Measurements from ENCODE around the gene ZNF579.

ZNF579 gene

GRCh38 chr19:55580628-55581144, at the start of gene ZNF579:
ZNF579 (minus strand) TSS chr19:55580848; CDS start chr19:55579639, 1,209 bp downstream.
- Histone ChIP-seq H3K9ac (ENCODE audit: low read depth, low read length) (peak within 1 kb of the TSS; percentile 79), H3K9me3 (ENCODE audit: control insufficient read depth, insufficient read depth, low read length) (no peaks in the 10 kb centered on the region), H3K4me3 (ENCODE audit: low read depth, low read length) (peak within 1 kb of the TSS; percentile 86), H3K36me3 (ENCODE audit: control insufficient read depth, insufficient read depth, low read length) (peaks cover 21% of the 10 kb centered on the region), H3K4me1 (ENCODE audit: control insufficient read depth, insufficient read depth, low read length) (peaks cover 5% of the 10 kb centered on the region), H3K27me3 (ENCODE audit: control insufficient read depth, insufficient read depth, low read length) (no peaks in the 10 kb centered on the region)

DNA sequence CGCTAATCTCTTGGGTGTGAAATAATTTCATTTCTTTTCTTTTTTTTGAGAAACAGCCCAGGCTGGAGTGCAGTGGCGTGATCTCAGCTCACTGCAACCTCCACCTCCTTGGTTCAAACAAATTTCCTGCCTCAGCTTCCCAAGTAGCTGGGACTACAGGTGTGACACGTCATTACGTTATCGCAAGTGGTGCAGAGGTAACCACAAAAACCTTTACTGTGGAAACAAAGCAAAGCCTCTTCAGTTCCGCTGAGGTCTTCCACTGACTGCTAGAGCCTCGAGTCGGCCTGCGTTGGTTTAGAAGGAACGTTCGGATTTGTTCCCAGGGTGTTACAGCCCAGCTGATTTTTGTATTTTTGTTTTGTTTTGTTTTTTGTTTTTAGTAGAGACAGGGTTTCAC, 45.7 kb upstream of the ZNF579 start:
- no peaks in the 10 kb centered on the region for H3K27me3 ChIP-seq (ENCODE audit: control insufficient read depth, insufficient read depth, low read length)
- H3K9ac ChIP-seq (ENCODE audit: low read depth, low read length): no peak overlapping the region
- no peaks in the 10 kb centered on the region for H3K36me3 ChIP-seq (ENCODE audit: control insufficient read depth, insufficient read depth, low read length)
- no peaks in the 10 kb centered on the region for H3K9me3 ChIP-seq (ENCODE audit: control insufficient read depth, insufficient read depth, low read length)
- H3K4me1 ChIP-seq (ENCODE audit: control insufficient read depth, insufficient read depth, low read length): no peaks in the 10 kb centered on the region
- H3K4me3 ChIP-seq (ENCODE audit: low read depth, low read length): no peak overlapping the region

DNA sequence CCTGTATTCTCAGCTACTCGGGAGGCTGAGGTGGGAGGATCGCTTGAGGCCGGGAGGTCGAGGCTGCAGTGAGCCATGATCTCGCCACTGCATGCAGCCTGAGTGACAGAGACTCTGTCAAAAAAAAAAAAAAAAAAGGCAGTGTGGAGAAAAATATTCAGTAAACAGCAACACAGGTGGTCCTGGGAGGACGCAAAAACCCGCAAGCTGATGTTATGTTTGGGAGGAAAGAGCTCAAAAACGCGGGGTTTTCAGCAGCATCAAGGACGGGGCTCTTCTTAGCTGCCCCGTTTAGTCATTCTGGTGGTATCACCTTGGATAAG, 44.3 kb upstream of the ZNF579 start:
- Histone ChIP-seq H3K9me3 (ENCODE audit: control insufficient read depth, insufficient read depth, low read length) (no peaks in the 10 kb centered on the region), H3K4me3 (ENCODE audit: low read depth, low read length) (peak overlapping the region; percentile 64), H3K36me3 (ENCODE audit: control insufficient read depth, insufficient read depth, low read length) (peaks cover 4% of the 10 kb centered on the region)

DNA sequence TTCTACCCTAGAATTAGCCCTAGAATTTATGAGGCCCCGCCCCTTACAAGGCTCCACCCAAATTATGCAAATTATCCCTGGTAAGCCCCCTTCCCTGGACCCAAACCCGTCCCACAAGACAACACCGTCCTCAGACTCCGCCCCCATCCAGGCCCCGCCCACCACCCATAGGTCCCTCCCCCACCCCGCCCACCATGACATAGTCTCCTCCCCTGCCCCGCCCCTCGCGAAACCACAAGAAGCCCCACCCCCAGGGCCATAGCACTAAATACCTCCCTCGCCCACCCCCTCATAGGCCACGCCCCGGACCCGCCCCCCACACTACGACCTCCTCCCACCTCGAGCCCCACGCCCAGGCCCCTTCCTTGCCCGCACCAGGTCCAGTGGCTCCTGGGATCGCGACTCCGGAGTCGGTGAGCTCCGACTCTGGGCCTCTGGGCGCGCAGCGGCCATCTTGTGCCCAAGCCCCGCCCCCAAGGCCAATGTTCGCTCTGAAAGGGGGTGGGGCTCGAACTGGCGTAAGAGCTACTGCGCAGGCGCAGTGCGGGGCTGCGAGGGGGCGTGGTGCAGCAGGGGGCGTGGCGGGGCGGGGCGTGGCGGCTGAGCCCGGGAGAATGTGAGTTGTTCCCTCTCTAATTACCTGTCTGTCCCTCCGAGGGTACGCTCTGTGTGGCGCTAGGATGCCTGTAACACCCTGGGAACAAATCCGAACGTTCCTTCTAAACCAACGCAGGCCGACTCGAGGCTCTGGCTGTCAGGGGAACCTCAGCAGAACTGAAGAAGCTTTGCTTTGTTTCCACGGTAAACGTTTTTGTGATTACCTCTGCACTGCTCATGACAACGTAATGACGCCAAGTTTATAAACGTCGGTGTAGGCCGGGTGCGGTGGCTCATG, 43.7 kb upstream of the ZNF579 start, which contains the start of gene ZNF784:
Gene ZNF784, minus strand, starts transcription at position 458 of the 895 bp plus-strand sequence. Its CDS starts 5 bp downstream, at position 453.
- Histone ChIP-seq H3K27me3 (ENCODE audit: control insufficient read depth, insufficient read depth, low read length) (no peaks in the 10 kb centered on the region), H3K9ac (ENCODE audit: low read depth, low read length) (peak within 1 kb of the TSS; percentile 79), H3K4me3 (ENCODE audit: low read depth, low read length) (peak within 1 kb of the TSS; percentile 64), H3K4me1 (ENCODE audit: control insufficient read depth, insufficient read depth, low read length) (no peaks in the 10 kb centered on the region), H3K36me3 (ENCODE audit: control insufficient read depth, insufficient read depth, low read length) (peaks cover 4% of the 10 kb centered on the region), H3K9me3 (ENCODE audit: control insufficient read depth, insufficient read depth, low read length) (no peaks in the 10 kb centered on the region)

More for the DNA sequence above, 44.3 kb upstream of the ZNF579 start:
- no peaks in the 10 kb centered on the region for H3K4me1 ChIP-seq (ENCODE audit: control insufficient read depth, insufficient read depth, low read length)
- no peak overlapping the region for H3K9ac ChIP-seq (ENCODE audit: low read depth, low read length)
- H3K27me3 ChIP-seq (ENCODE audit: control insufficient read depth, insufficient read depth, low read length): no peaks in the 10 kb centered on the region

GRCh38 chr19:55623561-55623960, 42.9 kb upstream of the ZNF579 start:
- Histone ChIP-seq H3K4me3 (ENCODE audit: low read depth, low read length) (peak overlapping the region; percentile 15), H3K9me3 (ENCODE audit: control insufficient read depth, insufficient read depth, low read length) (no peaks in the 10 kb centered on the region), H3K36me3 (ENCODE audit: control insufficient read depth, insufficient read depth, low read length) (peaks cover 4% of the 10 kb centered on the region), H3K27me3 (ENCODE audit: control insufficient read depth, insufficient read depth, low read length) (no peaks in the 10 kb centered on the region), H3K4me1 (ENCODE audit: control insufficient read depth, insufficient read depth, low read length) (no peaks in the 10 kb centered on the region), H3K9ac (ENCODE audit: low read depth, low read length) (no peak overlapping the region)

DNA sequence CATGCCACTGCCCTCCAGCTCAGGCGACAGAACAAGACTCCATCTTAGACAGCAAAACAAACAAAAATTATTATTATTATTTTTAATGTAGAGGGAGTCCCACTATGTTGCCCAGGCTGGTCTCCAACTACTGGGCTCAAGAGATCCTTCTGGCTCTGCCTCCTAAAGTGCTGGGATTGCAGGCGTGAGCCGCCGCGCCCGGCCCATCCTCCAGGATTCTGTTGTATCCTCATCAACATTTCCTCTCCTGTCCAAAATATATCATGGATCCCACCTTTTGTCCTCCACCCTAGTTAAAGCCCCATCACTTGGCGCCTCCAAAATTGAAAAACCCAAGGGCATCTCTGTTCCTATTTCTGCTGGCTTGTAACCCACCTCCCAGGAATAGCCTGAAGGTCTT, 42.5 kb upstream of the ZNF579 start:
- Histone ChIP-seq H3K4me3 (ENCODE audit: low read depth, low read length) (no peak overlapping the region), H3K9ac (ENCODE audit: low read depth, low read length) (no peak overlapping the region), H3K36me3 (ENCODE audit: control insufficient read depth, insufficient read depth, low read length) (peaks cover 4% of the 10 kb centered on the region), H3K27me3 (ENCODE audit: control insufficient read depth, insufficient read depth, low read length) (no peaks in the 10 kb centered on the region), H3K4me1 (ENCODE audit: control insufficient read depth, insufficient read depth, low read length) (no peaks in the 10 kb centered on the region), H3K9me3 (ENCODE audit: control insufficient read depth, insufficient read depth, low read length) (no peaks in the 10 kb centered on the region)

GRCh38 chr19:55622242-55622969, 41.8 kb upstream of the ZNF579 start:
- H3K9ac ChIP-seq (ENCODE audit: low read depth, low read length): no peak overlapping the region
- no peaks in the 10 kb centered on the region for H3K9me3 ChIP-seq (ENCODE audit: control insufficient read depth, insufficient read depth, low read length)
- H3K27me3 ChIP-seq (ENCODE audit: control insufficient read depth, insufficient read depth, low read length): no peaks in the 10 kb centered on the region
- no peaks in the 10 kb centered on the region for H3K4me1 ChIP-seq (ENCODE audit: control insufficient read depth, insufficient read depth, low read length)
- H3K4me3 ChIP-seq (ENCODE audit: low read depth, low read length): no peak overlapping the region
- peaks cover 4% of the 10 kb centered on the region for H3K36me3 ChIP-seq (ENCODE audit: control insufficient read depth, insufficient read depth, low read length)

DNA sequence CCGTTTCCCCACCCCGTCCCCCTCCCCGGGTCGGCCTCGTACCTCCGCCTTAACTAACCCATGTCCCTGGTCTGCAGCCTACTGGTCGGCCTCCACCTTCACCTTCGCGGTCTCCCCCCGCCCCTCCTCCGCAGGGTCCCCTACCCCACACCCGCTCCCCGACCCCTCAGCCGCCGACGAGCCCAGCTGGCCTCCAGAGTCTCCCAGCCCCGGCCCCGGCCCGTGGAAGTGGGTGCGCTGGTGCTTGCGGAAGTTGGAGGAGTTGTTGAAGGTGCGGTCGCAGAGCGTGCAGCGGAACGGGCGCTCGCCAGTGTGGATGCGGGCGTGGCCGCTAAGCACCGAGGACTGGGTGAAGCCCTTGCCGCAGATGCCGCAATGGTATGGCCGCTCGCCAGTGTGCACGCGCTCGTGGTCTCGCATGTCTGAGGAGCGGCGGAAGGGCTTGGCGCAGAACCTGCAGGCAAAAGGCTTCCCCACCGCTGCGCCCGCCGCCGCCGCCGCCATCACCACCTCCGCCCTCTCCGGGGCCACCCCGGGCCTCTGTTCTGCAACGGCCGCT, 41.1 kb upstream of the ZNF579 start:
- H3K9ac ChIP-seq (ENCODE audit: low read depth, low read length): no peak overlapping the region
- H3K4me1 ChIP-seq (ENCODE audit: control insufficient read depth, insufficient read depth, low read length): no peaks in the 10 kb centered on the region
- no peak overlapping the region for H3K4me3 ChIP-seq (ENCODE audit: low read depth, low read length)
- no peaks in the 10 kb centered on the region for H3K9me3 ChIP-seq (ENCODE audit: control insufficient read depth, insufficient read depth, low read length)
- peaks cover 4% of the 10 kb centered on the region for H3K36me3 ChIP-seq (ENCODE audit: control insufficient read depth, insufficient read depth, low read length)
- H3K27me3 ChIP-seq (ENCODE audit: control insufficient read depth, insufficient read depth, low read length): no peaks in the 10 kb centered on the region

- H3K9ac ChIP-seq (ENCODE audit: low read depth, low read length): no peak overlapping the region
- no peaks in the 10 kb centered on the region for H3K27me3 ChIP-seq (ENCODE audit: control insufficient read depth, insufficient read depth, low read length)
- H3K4me3 ChIP-seq (ENCODE audit: low read depth, low read length): no peak overlapping the region
- no peaks in the 10 kb centered on the region for H3K9me3 ChIP-seq (ENCODE audit: control insufficient read depth, insufficient read depth, low read length)
- peaks cover 7% of the 10 kb centered on the region for H3K36me3 ChIP-seq (ENCODE audit: control insufficient read depth, insufficient read depth, low read length)
- no peaks in the 10 kb centered on the region for H3K4me1 ChIP-seq (ENCODE audit: control insufficient read depth, insufficient read depth, low read length)
These were observed 40.6 kb upstream of the ZNF579 start for GRCh38 chr19:55621205-55621672.

DNA sequence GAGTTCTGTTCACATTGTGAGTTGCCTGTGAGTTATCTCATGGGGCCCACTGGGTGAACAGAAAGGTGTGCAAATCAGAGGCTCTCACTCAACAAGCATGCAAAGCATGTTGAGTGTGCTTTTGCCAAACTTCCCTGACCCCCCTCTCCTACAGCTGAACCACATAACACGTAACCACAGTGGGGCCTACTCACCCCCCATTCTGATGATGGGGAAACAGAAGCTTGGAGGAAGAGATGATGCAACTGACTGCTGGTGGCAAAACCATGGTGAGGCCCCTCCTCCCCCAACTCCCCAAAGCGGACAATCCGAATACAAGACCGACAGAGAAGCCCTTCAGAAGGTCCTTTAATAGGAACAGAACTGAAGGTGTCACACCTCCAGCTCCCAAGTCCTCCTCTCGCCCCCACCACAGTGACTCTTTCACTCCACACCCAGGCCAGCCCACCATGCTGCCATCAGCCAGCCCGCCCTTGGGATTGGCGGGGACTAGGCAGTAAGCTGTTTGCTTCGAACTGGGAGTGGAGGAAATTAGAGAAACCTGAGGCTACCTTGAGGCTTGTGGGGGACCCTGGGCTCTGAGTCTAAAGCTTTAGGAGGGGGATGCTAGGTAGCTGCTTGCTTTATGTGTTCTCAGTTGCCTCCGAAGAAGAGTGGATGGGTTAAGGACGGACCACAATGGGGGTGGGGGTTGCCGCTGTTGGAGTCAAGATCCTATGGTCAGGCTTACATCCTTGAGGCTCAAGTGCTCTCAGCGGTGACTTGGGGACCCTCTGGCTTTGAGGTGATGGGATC, 40.0 kb upstream of the ZNF579 start:
- no peak overlapping the region for H3K9ac ChIP-seq (ENCODE audit: low read depth, low read length)
- no peaks in the 10 kb centered on the region for H3K27me3 ChIP-seq (ENCODE audit: control insufficient read depth, insufficient read depth, low read length)
- no peaks in the 10 kb centered on the region for H3K9me3 ChIP-seq (ENCODE audit: control insufficient read depth, insufficient read depth, low read length)
- no peaks in the 10 kb centered on the region for H3K4me1 ChIP-seq (ENCODE audit: control insufficient read depth, insufficient read depth, low read length)
- H3K4me3 ChIP-seq (ENCODE audit: low read depth, low read length): no peak overlapping the region
- H3K36me3 ChIP-seq (ENCODE audit: control insufficient read depth, insufficient read depth, low read length): peaks cover 13% of the 10 kb centered on the region

DNA sequence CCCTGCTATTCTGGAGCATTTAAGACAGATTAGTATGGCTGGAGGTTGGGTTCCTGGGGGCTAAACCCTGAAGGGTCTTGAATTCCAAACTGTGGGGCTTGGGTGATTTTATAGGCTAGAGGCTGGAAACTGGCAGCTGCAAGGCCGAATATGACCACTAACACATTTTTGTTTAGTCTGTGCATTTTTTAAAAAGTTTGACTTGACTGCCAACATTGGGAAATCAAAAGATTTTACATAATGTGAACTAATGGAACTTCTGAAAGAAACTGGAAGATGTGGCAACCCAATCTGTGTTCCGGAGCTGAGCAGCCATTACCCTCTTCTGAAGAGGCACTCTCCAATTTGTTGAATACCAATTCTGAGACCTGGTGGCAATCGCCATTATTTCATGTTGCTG, 38.6 kb upstream of the ZNF579 start:
- peaks cover 21% of the 10 kb centered on the region for H3K36me3 ChIP-seq (ENCODE audit: control insufficient read depth, insufficient read depth, low read length)
- H3K9ac ChIP-seq (ENCODE audit: low read depth, low read length): no peak overlapping the region
- H3K9me3 ChIP-seq (ENCODE audit: control insufficient read depth, insufficient read depth, low read length): no peaks in the 10 kb centered on the region
- H3K4me1 ChIP-seq (ENCODE audit: control insufficient read depth, insufficient read depth, low read length): no peaks in the 10 kb centered on the region
- H3K4me3 ChIP-seq (ENCODE audit: low read depth, low read length): no peak overlapping the region
- H3K27me3 ChIP-seq (ENCODE audit: control insufficient read depth, insufficient read depth, low read length): no peaks in the 10 kb centered on the region

Data from iPS-15b (cell line).